HG03432 (cell line): ENCODE measurements around the gene CCDC6.
"Not testable (repeated sequence)": the region's sequence is repeated elsewhere in the genome, so short reads cannot be mapped to it uniquely, and the experiment has no call there.

Experiments
- ATAC-seq: cut with Tn5 transposase; IDR thresholded peaks from one replicate; pipeline ENCODE4 v1.9.1; 2021; ENCODE audit warnings: mild to moderate bottlenecking, moderate library complexity; ENCODE audit not compliant: unreplicated experiment

CCDC6 gene

DNA sequence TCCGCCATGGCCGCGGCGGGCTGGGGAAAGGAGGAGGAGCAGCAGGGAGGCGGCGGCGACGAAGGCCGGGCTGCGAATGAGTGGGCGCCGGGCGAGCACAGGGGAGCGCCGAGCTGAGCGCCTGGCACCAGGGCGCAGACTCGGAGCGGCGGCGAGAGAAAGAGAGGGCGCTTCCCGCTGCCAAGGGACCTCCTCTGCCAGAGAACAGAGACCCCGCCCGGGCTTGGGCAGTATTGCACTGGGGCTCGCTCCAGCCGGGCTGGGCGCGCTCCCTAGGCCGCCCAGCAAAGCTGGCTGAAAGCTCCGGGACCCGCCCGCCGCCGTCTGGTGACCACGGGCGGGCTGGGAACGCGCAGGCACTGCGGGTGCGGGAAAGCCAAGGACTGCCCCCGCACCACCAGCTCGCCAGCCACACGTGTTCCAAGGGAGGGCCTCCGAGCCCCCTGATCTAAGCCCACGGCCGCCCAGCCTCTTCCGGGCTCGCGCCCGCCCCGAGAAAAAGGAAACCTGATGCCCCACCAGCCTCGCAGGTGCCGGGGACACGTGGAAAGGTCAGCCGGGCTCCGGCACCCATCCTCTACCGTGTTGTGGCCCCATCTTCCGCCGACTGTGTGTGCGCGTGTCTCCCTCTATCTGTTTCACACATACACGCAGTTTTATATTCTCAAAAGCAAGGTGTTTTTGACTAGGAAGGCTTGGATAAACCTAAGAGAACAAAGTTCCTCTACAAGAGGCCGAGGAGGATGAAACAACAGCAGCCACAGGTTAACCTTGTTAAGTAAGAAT, at the start of gene CCDC6:
CCDC6 (minus strand) TSS at position 140 of the 786 bp plus-strand sequence; CDS start at position 8, 132 bp downstream.
- peak; percentile 85 for ATAC-seq

DNA sequence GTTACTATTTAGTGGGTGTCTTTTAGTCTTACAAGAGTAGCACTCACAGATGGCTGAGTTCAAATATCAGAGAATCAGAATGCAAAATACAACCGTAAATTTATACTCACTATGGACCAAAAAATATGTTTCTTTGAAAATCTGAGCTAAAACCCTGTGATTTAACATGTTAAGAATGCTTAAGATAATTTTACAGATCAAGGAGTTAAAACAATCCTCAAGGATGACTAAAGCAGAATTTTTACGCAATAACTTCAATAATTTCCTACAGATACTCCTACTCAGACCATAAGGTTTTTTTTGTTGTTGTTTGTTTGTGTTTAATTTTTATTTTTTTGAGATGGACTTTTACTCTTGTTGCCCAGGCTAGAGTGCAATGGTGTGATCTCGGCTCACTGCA, 47.9 kb upstream of the CCDC6 start:
- no peak for ATAC-seq

- ATAC-seq = not testable (repeated sequence)
These were observed 47.4 kb upstream of the CCDC6 start for GRCh38 chr10:59953711-59954110.

- no peak for ATAC-seq
These were observed 43.7 kb upstream of the CCDC6 start for GRCh38 chr10:59950105-59950504.

GRCh38 chr10:59949608-59950007, 43.3 kb upstream of the CCDC6 start:
- no peak for ATAC-seq

- ATAC-seq = no peak
These were observed 39.6 kb upstream of the CCDC6 start for GRCh38 chr10:59945991-59946390.

DNA sequence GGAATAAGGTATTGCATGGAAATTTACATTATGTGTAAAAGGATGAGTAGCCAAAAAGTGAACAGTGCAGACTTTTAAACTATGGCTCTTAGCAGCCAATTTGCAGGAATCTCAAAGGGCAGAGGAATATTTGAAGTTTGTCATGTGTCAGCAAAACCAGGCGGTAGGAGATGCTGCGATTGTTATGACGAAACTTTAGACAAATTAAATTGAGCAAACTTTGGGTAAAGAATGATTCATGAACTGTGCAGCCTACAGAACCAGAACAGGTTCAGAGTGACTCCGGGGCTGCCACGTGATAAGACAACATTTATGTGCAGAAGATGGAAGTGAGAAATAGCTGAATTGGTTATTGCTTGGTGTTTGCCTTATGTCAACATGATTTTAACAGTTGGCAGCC, 39.2 kb upstream of the CCDC6 start:
- no peak for ATAC-seq

- ATAC-seq = no peak
These were observed 38.1 kb upstream of the CCDC6 start for GRCh38 chr10:59944339-59944935.

DNA sequence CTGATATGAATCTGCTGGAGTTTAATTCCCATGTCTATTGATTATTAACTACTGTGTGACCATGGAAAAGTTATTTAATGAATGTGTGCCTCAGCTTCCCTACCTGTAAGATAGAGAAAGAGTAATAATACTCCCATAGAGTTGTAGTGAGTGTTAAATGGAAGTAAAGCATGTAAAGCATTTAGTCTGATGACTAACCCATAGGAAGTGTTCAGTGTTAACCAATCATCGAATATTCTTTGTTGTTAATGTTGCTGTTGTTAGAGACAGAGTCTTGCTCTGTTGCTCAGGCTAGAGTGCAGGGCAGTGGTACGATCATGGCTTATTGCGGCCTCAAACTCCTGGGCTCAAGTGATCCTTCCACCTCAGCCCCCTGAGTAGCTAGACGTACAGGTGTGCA, 36.2 kb upstream of the CCDC6 start:
- no peak for ATAC-seq

DNA sequence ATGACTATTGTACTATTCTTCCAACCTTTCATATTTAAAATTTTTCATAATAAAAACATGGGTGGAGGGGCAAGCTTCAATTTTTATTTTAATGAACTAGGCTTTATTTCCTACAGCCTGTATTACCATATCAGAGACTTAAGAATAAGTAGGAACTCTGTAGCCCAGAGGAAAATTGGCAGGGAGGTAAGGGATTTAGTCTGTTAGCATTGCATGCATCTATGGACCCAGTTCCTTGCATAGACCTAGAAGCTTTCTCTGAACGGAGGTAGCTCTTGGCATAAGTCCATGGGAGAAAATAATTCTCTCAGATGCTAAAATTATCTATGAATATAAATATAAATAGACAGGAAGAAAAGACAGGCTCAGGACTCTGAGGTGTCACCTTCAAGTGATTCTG, 31.4 kb upstream of the CCDC6 start:
- no peak for ATAC-seq

GRCh38 chr10:59934701-59935100, 28.3 kb upstream of the CCDC6 start:
- no peak for ATAC-seq

DNA sequence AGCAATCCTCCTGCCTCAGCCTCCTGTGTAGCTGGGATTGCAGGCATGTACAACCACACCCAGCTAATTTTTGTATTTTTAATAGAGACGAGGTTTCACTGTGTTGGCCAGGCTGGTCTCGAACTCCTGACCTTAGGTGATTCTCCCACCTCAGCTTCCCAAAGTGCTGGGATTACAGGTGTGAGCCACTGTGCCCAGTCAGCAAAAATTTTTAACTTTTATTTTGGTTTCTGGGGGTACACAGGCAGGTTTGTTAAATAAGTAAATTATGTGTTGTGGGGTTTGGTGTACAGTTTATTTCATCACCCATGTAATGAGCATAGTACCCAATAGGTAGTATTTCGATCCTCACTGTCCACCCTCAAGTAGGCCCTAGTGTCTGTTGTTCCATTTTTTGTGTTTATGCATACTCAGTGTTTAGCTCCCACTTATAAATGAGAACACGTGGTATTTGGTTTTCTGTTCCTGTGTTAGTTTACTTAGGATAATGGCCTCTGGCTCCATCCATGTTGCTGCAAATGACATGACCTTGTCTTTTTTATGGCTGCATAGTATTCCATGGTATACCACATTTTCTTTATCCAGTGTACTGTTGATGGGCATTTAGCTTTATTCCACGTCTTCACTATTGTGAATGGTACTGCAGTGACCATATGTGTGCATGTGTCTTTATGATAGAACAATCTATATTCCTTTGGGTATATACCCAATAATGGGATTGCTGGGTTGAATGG, 24.6 kb upstream of the CCDC6 start:
- ATAC-seq = not testable (repeated sequence)

DNA sequence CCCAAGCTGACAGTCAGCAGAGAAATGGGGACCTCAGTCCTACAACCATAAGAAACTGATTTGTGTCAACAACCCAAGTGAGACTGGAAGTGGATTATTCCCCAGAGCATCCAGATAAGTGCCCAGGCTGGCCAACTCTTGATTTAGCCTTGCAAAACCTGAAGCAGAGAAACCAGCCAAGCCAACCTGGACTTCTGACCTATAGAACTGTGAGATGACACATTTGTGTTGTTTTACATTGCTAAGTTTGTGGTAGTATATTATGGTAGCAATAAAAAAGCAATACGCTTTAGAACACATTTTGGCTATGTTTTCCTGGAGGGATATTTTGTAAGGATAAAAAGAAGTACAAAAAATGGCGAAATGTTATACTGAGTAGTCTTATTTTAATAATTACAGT, 19.7 kb upstream of the CCDC6 start:
- ATAC-seq = no peak

- no peak for ATAC-seq
These were observed 16.6 kb upstream of the CCDC6 start for GRCh38 chr10:59922907-59923306.

DNA sequence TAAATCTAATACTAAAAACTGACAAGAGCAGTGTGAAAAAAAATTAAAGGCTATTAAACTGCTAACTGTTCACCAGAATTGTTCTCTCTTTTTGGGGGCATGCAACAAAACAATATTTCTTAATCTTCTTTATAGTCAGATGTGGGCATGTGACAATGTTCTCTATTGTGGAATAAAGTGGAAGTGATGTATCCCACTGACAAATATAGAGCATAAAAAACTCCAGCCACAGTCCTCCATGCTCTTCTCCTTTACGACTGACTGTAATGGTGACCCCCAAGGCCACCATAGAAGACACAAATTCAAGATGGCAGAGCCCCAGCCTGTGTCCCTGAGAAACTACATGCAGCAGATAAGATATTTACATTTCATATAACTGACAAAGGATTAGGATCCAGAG, 11.6 kb upstream of the CCDC6 start:
- ATAC-seq = no peak

- ATAC-seq = peak; percentile 56
These were observed 7.3 kb upstream of the CCDC6 start for GRCh38 chr10:59913547-59914237.

DNA sequence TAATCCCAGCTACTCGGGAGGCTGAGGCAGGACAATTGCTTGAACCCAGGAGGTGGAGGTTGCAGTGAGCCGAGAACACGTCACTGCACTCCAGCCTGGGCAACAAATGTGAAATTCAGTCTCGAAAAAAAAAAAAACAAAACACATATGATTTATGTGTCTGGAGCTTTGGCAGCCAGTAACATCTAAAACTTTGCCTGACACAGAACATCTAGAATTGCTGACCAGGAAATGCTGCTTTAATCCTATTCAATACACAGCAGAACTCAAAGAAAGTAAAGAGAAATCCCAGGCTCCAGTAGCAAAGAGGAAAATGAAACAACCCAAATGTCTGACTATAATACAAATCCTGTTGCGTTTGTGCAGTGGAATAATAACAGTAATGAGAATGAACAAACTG, 4.5 kb upstream of the CCDC6 start:
- no peak for ATAC-seq

DNA sequence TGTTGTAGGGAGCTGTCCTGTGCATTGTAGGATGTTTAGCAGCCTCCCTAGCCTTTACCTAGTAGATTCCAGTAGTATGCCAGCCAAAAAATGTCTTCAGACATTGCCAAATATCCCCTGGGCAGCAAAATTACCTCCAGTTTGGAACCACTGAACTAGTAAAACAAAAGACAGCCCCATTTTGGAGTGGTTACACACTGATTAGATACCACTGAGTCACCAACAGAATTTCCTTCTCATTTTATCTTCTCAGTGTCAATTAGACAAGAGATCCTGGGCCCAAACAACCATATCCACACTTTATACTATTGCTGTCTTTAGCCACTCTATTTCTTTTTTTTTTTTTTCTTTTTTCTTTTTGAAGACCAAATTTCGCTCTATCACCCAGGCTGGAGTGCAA, 3.5 kb upstream of the CCDC6 start:
- ATAC-seq = no peak

DNA sequence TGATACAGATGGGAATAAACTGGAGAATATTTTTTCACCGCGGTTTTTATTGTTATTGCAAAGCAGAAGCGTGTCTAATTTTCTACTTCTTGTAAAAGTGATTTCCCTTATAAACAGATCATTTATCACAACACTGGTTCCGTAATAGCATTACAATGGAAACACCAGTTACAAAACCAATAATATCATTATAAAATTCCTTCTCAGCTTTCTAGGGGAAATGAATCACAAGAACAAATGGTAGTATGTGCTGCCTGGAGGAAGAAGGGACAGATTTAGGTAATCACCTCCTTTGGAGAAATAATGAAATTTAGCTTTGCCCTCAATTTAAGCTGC, 2.4 kb upstream of the CCDC6 start:
- no peak for ATAC-seq

- peak; percentile 16 for ATAC-seq
These were observed 1.8 kb upstream of the CCDC6 start for GRCh38 chr10:59907918-59908807.

DNA sequence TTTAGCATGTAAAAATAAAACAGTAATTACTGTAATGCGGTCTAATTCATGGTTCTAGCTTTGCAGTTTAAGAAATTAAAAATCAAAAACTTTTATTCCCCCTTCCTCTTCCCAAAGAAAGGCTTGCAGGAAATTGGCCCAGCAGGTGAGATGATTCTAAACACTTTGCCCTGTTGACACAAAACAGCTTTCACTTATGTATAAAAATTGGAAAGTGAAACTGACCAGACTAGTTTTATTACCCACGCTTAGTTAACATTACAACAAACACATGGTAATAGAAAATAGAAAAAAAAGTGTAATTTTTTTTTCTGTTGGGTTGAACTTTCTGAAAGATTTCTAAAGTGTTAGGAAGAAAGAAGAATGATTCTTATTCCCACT, 1.2 kb upstream of the CCDC6 start:
- no peak for ATAC-seq
